H9 (cell line): ENCODE data around the gene YAP1. TPM values are rescaled to one million over a fixed set of nuclear protein-coding genes. Genes with fewer than 3 reads are reported as not detected.

Source experiments
- DNase-seq: peaks from one replicate; pipeline ENCODE4 v3.0.0-alpha.2; 2017
- H2AFZ ChIP-seq: one replicate; pipeline ENCODE4 v1.6.1; 2013; ENCODE audit warnings: mild to moderate bottlenecking, low read length, control low read depth, moderate library complexity
- H2AK5ac ChIP-seq: 2 replicates; pipeline ENCODE4 v1.6.1; 2013; ENCODE audit warnings: low read length, control low read depth, mixed read lengths; ENCODE audit not compliant: insufficient read length
- H2BK120ac ChIP-seq: one replicate; pipeline ENCODE4 v1.6.1; 2013; ENCODE audit warnings: low read depth, mild to moderate bottlenecking, low read length, control low read depth, inconsistent platforms; ENCODE audit not compliant: poor library complexity, severe bottlenecking
- H2BK12ac ChIP-seq: 2 replicates; pipeline ENCODE4 v1.6.1; 2013; ENCODE audit warnings: low read length, control low read depth, mixed read lengths, low read depth; ENCODE audit not compliant: insufficient read length
- H2BK15ac ChIP-seq: 2 replicates; pipeline ENCODE4 v1.6.1; 2013; ENCODE audit warnings: low read depth, low read length, control low read depth
- H2BK20ac ChIP-seq: one replicate; pipeline ENCODE4 v1.6.1; 2013; ENCODE audit warnings: low read depth, mild to moderate bottlenecking, low read length, control low read depth, inconsistent platforms; ENCODE audit not compliant: poor library complexity, severe bottlenecking
- H2BK5ac ChIP-seq: 2 replicates; pipeline ENCODE4 v1.6.1; 2013; ENCODE audit warnings: low read length, control low read depth, mixed read lengths; ENCODE audit not compliant: insufficient read length
- H3K14ac ChIP-seq: 2 replicates; pipeline ENCODE4 v1.6.1; 2013; ENCODE audit warnings: low read length, control low read depth; ENCODE audit not compliant: insufficient read depth
- H3K18ac ChIP-seq: 2 replicates; pipeline ENCODE4 v1.6.1; 2013; ENCODE audit warnings: low read depth, mild to moderate bottlenecking, mixed read lengths, low read length, control low read depth; ENCODE audit not compliant: insufficient read length
- H3K23ac ChIP-seq: 2 replicates; pipeline ENCODE4 v1.6.1; 2013; ENCODE audit warnings: low read length, control low read depth, mixed read lengths, low read depth; ENCODE audit not compliant: insufficient read length
- H3K23me2 ChIP-seq: 2 replicates; pipeline ENCODE4 v1.6.1; 2013; ENCODE audit warnings: low read depth, mild to moderate bottlenecking, mixed read lengths, low read length, control low read depth; ENCODE audit not compliant: insufficient read length, poor library complexity, severe bottlenecking
- H3K27ac ChIP-seq: 2 replicates; pipeline ENCODE4 v1.5.1; 2013; ENCODE audit warnings: low read length, control low read depth, mixed read lengths, low read depth; ENCODE audit not compliant: insufficient read length
- H3K27me3 ChIP-seq: 2 replicates; pipeline ENCODE4 v1.6.1; 2013; ENCODE audit warnings: low read length, control low read depth, inconsistent platforms; ENCODE audit not compliant: insufficient read depth
- H3K4ac ChIP-seq: 2 replicates; pipeline ENCODE4 v1.6.1; 2013; ENCODE audit warnings: low read depth, mild to moderate bottlenecking, control low read depth, inconsistent platforms, low read length, moderate library complexity
- H3K4me1 ChIP-seq: 2 replicates; pipeline ENCODE4 v1.6.1; 2013; ENCODE audit warnings: low read length, control low read depth, inconsistent platforms; ENCODE audit not compliant: insufficient read depth
- H3K4me2 ChIP-seq: 2 replicates; pipeline ENCODE4 v1.6.1; 2013; ENCODE audit warnings: low read length, control low read depth, mixed read lengths; ENCODE audit not compliant: insufficient read length, insufficient read depth
- H3K56ac ChIP-seq: 2 replicates; pipeline ENCODE4 v1.6.1; 2013; ENCODE audit warnings: low read depth, mild to moderate bottlenecking, mixed read lengths, low read length, control low read depth; ENCODE audit not compliant: insufficient read length
- H3K79me1 ChIP-seq: 2 replicates; pipeline ENCODE4 v1.6.1; 2013; ENCODE audit warnings: low read depth, mild to moderate bottlenecking, moderate library complexity, low read length, control low read depth, inconsistent platforms; ENCODE audit not compliant: insufficient read depth, poor library complexity, severe bottlenecking
- H3K79me2 ChIP-seq: 2 replicates; pipeline ENCODE4 v1.6.1; 2013; ENCODE audit warnings: low read length, control low read depth, inconsistent platforms; ENCODE audit not compliant: insufficient read depth
- H3K9ac ChIP-seq: 2 replicates; pipeline ENCODE4 v1.6.1; 2013; ENCODE audit warnings: low read length, control low read depth, mixed read lengths; ENCODE audit not compliant: insufficient read length; ENCODE audit errors: extremely low read depth
- H3K9me3 ChIP-seq: one replicate; pipeline ENCODE4 v1.6.1; 2013; ENCODE audit warnings: low read depth, low read length, inconsistent platforms; ENCODE audit not compliant: control insufficient read depth
- H3T11ph ChIP-seq: one replicate; pipeline ENCODE4 v1.6.1; 2013; ENCODE audit warnings: mild to moderate bottlenecking, low read length, control low read depth, inconsistent platforms
- H4K20me1 ChIP-seq: one replicate; pipeline ENCODE4 v1.6.1; 2013; ENCODE audit not compliant: control insufficient read depth, insufficient read length, insufficient read depth
- H4K5ac ChIP-seq: 2 replicates; pipeline ENCODE4 v1.6.1; 2013; ENCODE audit warnings: low read depth, mild to moderate bottlenecking, mixed read lengths, low read length, control low read depth; ENCODE audit not compliant: insufficient read length
- H4K8ac ChIP-seq: replicated peaks from 2 replicates; pipeline ENCODE4 v1.6.1; 2013; ENCODE audit warnings: low read length, control low read depth, mixed read lengths, low read depth; ENCODE audit not compliant: insufficient read length
- H4K91ac ChIP-seq: 2 replicates; pipeline ENCODE4 v1.6.1; 2013; ENCODE audit warnings: low read depth, mild to moderate bottlenecking, moderate library complexity, mixed read lengths, low read length, control low read depth; ENCODE audit not compliant: insufficient read length
- H3K27ac Mint-ChIP-seq, 3 experiments: 2 replicates in 2 of 3; 3 replicates in 1 of 3; pipeline ENCODE4 v1.8.0; 2020 to 2021; ENCODE audit warnings: mixed read lengths in 3 of 3, mild to moderate bottlenecking in 1 of 3, moderate library complexity in 1 of 3
- H3K27me3 Mint-ChIP-seq: 2 replicates; pipeline ENCODE4 v1.8.0; 2021; ENCODE audit warnings: low read depth, mild to moderate bottlenecking, moderate library complexity, mixed read lengths
- H3K36me3 Mint-ChIP-seq, 3 experiments: 2 replicates in 2 of 3; 3 replicates in 1 of 3; pipeline ENCODE4 v1.8.0; 2020 to 2021; ENCODE audit warnings: low read depth in 3 of 3, mixed read lengths in 3 of 3; ENCODE audit not compliant: insufficient read depth in 1 of 3
- H3K4me1 Mint-ChIP-seq, 2 experiments: 2 replicates each; pipeline ENCODE4 v1.8.0; 2020; ENCODE audit warnings: mixed read lengths in 2 of 2
- H3K4me3 Mint-ChIP-seq, 2 experiments: 2 replicates in 1 of 2; 3 replicates in 1 of 2; pipeline ENCODE4 v1.8.0; 2020 to 2021; ENCODE audit warnings: mild to moderate bottlenecking in 2 of 2, mixed read lengths in 2 of 2, moderate library complexity in 1 of 2
- H3K9me3 Mint-ChIP-seq, 2 experiments: 2 replicates in 1 of 2; 3 replicates in 1 of 2; pipeline ENCODE4 v1.8.0; 2020; ENCODE audit warnings: mild to moderate bottlenecking in 2 of 2, mixed read lengths in 2 of 2, moderate library complexity in 1 of 2
- CTCF ChIP-seq: fragments of 200-600 bp; sonication (generic); conservative IDR thresholded peaks from 3 replicates; pipeline ENCODE4 v1.8.0; 2021; ENCODE audit warnings: antibody characterized with exemption, mild to moderate bottlenecking
- WGBS: extraction: QIAGEN DNeasy Blood & Tissue Kit; methylation state at CpG from one replicate; pipeline ENCODE4 v1.1.7; 2013; ENCODE audit warnings: missing lambda C conversion rate, low lambda C conversion rate, mixed read lengths; ENCODE audit not compliant: insufficient read length; ENCODE audit errors: extremely low coverage; 5-methylcytosine and 5-hydroxymethylcytosine counted together
- total RNA-seq: library from RNA; stranded (reverse); gene quantifications from 2 replicates; pipeline ENCODE4 v1.2.1, GENCODE V29; 2021

The YAP1 gene
- total RNA-seq, 1 experiment from 2014 or later: 124 TPM

GRCh38 chr11:102177126-102177525 is 66.9 kb downstream of the YAP1 start:
- peaks cover 18 to 59% (median 48%) of the 10 kb centered on the region in 3 experiments; a peak in 6 of 7 replicates for H3K36me3 Mint-ChIP-seq
- no peak overlapping the region for H3K27ac ChIP-seq

More at GRCh38 chr11:102177126-102177525, 66.9 kb downstream of the YAP1 start:
- Histone ChIP-seq H4K8ac (no peak overlapping the region), H4K20me1 (no peaks in the 10 kb centered on the region), H3K9me3 (no peaks in the 10 kb centered on the region), H3K23ac (no peak overlapping the region), H3K56ac (no peak overlapping the region), H4K5ac (no peak overlapping the region), H4K91ac (no peak overlapping the region), H3K4me2 (no peak overlapping the region), H3K4ac (no peak overlapping the region), H3K23me2 (no peaks in the 10 kb centered on the region), H2BK12ac (no peak overlapping the region), H2BK120ac (no peak overlapping the region), H2AFZ (no peak overlapping the region), H2BK5ac (no peak overlapping the region), H3K14ac (no peak overlapping the region), H3K9ac (no peak overlapping the region), H2BK20ac (no peak overlapping the region), H3K79me2 (no peaks in the 10 kb centered on the region), H3T11ph (no peak overlapping the region), H3K79me1 (no peaks in the 10 kb centered on the region), H3K4me1 (no peaks in the 10 kb centered on the region), H3K27me3 (no peaks in the 10 kb centered on the region), H2BK15ac (no peak overlapping the region), H3K18ac (no peak overlapping the region), H2AK5ac (no peak overlapping the region)
- Mint-ChIP-seq H3K27ac (peak overlapping the region in 1 of 3 experiments; percentile 3; a peak in 2 of 7 replicates), H3K9me3 (no peaks in the 10 kb centered on the region), H3K4me1 (peaks cover 0 to 3% of the 10 kb centered on the region in 2 experiments; a peak in 1 of 4 replicates), H3K27me3 (no peaks in the 10 kb centered on the region), H3K4me3 (no peak overlapping the region)
- no peak for DNase-seq
- TF ChIP-seq CTCF: no peak
- WGBS: no CpG with 5 or more reads among the region's 2 CpGs
